HG02840 (cell line): Measurements from ENCODE around the gene IRF2BPL.

Source experiments
- ATAC-seq: cut with Tn5 transposase; IDR thresholded peaks from one replicate; pipeline ENCODE4 v1.9.1; 2021; ENCODE audit warnings: mild to moderate bottlenecking, moderate library complexity, moderate number of reproducible peaks; ENCODE audit not compliant: unreplicated experiment, low FRiP score

The IRF2BPL gene

DNA sequence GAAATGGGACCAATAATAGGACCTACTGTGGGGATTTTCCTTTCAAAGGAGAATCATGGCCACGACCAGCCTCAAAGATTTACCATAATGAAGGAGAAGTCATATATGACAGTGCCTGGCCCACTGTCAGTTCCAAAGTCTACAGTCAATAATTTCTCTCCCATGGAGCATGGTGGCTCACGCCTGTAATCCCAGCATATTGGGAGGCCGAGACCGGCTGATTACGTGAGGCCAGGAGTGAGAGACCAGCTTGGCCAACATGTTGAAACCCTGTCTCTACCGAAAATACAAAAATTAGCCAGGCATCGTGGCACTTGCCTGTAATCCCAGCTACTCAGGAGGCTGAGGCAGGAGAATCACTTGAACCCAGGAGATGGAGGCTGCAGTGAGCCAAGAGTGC, 13.8 kb downstream of the IRF2BPL start:
- no peak for ATAC-seq

DNA sequence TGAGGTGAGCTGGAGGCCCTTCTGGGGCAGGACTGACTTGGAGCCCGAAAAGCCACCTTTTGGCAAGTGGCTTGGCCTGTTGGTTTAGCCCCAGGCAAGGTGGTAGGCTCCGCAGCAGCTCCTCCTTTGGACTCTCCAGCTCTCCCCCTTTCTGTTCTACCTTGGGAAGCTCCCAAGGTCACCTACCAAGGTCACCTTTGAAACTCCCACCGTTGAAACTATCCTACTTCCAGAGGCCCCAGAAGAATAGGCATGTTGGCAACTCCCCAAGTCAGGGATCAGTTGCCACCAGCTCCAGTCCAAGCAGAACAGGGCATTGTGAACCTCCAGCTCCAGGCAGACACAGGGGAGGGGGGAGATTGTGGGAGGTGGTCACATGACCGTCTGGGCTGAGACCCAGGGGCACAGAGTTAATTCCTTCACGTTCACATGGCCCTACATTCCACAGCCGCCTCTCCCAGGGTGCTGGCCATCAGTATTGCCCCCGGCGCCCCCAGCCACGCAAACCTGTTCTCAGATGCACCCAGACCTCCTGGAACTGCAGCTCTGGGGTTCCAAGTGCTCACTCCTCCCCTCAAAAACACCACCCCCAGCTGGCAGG, 14.4 kb downstream of the IRF2BPL start:
- ATAC-seq = no peak

DNA sequence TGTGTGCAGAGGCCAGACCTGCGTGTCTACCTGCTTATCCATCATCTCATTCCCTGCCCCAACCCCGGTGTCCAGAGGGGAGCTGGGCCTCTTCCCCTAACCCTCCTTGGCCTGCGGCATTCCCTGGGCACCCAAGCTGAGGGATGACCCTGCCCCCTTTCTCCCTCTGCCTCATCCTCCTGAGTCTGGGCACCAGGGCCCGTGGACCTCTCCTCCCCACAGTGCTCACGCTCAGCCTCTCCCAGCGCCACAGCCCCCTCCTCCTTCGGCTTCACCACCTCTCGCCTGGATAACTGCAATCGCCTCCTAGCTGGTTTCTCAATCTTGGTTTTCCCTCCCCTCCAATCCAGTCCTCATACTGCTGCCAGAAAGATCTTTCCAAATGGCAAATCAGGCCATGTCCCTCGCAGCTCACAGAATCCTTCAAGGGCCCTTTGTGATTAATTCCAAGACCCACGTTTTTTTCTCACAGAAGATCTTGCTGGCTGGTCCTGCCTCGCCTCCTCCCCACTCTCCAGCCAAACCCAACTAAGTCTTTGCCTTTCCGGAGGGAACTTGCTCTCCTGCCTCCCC, 16.2 kb downstream of the IRF2BPL start:
- ATAC-seq = no peak

DNA sequence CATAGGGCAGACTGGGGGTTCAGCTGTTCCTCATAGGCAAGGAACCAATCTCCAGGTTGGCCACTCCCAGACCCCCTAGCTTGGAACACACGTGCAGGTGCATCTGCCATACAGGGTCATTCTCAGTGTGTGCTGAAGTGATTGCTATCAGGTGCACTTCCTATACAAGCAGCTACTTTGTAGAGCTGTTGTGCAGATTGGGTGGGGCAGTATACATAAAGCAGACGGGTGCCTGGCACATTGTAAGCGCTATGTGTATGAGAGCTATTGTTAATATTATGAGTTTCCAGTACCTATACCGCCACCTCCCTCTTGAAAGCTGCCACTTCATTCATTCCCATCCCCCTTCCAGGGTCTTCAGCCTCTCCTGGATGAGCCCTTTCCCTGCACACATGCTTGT, 17.3 kb downstream of the IRF2BPL start:
- ATAC-seq = no peak

DNA sequence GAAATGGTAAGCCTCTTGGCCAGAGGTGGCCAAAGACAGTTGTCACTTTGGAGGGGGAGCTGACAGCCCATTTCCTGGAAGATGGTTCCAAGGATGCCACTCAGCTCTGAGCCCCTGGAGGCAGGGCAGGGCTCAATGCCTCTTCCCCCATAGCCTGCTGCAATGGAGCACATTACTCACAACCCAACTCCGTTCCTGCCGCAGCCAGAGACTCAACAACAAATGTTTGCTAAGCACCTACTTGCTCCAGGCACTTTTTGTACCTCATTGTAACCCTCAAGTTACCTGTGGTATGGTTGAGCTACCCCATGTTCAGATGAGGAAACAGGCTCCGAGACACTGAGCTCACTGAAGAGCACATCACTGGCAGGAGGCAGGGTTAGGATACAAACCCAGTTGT, 19.5 kb downstream of the IRF2BPL start:
- no peak for ATAC-seq

DNA sequence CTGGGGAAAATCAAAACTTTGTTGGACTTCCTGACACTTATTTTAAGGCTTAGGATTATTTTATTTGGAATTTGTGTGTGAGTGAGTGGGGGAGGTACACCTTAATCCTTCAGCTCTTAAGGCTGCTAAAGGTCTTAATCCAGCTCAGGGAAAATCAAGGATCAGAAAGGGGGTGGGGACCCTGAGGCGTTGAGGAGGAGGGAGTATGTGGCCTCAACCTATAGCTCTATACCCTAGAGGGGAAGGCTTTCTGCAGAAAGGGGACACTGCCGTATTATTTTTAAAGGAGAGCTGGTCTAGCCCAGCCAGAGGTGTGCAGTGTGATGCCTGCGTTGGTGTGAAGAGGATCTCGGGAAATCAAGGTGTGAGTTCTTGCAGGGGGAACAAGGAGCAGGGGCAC, 20.0 kb downstream of the IRF2BPL start:
- ATAC-seq = no peak

DNA sequence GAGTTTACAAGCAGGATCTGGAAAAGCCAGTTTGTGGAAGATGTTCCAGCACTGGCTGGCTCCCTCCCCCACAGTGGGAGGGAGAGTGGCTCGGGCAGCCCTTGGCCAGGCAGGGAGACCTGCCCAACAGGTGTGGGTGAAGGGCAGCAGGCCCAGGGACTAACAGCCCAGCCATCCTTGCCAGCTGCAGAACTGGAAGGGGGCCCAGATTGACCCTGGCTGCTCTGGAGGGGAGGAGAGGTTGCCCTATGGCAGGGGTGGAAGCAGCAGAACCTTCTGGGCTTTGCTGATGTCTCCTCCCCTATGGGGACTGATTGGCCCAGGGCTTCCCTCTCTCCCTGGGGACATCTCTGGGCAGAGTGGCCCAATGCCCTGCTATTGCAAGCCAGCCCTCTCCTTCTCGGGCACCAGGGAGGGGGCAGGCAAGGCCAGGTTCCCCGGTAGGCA, 20.5 kb downstream of the IRF2BPL start:
- ATAC-seq = no peak

DNA sequence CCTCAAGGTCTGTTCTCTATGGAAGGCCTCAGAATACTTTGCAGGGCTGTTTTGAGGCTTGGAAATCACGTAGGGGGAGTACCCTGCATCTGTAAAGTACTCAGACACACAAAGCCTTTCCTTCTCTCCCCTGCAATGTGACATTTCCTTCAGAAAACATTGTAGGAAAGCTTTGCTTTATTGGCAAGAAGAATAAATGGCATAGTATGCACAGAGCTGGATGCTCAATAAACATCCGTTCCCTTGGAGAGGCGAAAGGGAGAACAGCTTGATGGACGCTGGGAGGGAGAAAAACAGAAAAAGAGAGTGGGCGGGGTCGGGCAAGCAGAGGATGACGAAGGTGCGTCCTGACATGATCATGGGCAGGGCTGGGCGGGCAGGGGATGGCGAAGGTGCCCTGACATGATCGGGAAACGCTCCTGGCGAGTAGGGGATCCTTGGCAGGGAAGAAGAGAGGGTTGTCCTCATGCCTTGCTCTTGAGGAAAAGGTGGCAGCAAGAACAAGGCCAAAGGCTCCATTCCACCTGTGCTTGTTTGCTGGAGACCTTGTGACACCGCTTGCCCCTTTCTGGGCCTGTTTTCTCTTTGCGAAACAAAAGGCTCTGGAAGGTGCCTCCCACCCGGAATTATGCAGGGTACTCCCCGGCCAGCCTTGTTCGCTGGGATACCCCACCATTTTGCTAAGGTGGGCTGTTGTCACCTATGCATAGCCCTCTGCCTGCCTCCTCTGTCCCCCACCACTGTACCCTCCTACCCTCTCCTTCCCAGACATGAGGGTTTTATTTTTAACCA, 21.1 kb downstream of the IRF2BPL start:
- ATAC-seq = no peak

DNA sequence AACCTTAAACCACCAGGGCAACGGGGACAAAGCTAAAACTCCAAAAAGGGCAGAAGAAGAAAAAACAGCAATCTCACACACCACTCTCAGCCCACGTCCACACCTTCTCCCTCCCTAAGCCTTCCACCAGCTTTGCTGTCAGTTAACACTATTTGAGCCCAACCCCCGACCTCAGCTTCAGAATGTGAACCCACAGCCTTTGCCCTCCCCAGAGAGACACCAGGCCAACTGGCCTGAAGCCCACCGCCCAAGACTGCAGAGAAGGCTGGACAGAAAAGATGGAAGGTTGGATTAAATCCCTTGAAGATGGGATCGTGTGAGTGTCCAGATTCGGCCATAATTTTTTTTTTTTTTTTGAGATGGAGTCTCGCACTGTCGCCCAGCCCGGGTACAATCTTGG, 22.4 kb downstream of the IRF2BPL start:
- ATAC-seq = no peak

DNA sequence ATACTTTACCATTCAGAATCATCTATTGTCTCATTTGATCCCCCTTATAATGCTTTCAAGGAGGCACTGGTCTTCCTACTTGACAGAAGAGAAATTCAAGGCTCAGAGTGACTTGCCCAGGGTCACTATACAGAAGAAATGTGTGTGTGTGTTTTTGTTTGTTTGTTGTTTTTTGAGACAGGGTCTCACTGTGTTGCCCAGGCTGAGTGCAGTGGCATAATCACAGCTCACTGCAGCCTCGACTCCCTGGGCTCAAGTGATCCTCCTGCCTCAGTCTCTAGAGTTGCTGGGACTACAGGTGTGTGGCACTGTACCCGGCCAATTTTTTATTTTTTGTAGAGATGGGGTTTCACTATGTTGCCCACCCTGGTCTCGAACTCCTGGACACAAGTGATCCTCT, 22.9 kb downstream of the IRF2BPL start:
- no peak for ATAC-seq

DNA sequence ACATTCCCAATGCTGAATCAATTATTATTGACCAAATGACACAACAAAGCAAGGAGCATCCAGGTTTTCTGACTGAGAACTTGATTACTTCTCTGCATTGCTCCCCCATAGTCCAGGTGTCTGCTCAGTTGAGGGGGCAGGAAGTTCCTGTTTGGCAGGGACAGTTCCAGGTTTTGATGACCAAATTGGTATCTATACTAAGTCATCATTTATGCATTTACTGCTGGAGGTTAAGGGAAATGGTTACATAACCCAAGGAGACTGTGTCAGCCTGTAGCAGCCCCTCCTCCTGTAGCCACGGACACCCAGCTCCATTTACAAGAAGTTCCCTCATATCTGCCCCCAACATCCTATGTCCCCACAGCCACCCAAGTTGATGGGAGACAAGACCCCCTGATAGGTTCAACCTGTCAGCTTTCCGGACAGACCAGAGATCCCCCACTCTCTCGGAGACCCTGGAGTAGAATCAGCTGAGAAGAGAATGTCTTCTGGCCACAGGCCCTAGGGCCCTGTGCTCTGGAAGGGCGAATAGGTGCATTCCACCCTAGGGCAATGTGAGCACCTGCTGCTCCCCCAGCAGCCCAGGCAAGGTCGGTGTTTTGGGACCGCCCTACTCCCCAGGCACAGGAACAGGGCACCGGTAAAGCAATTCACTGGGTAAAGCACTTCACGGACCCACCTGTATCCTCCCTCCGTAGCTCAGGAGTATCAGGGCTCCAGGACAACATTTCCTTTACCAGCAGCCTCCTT, 23.6 kb downstream of the IRF2BPL start:
- no peak for ATAC-seq

DNA sequence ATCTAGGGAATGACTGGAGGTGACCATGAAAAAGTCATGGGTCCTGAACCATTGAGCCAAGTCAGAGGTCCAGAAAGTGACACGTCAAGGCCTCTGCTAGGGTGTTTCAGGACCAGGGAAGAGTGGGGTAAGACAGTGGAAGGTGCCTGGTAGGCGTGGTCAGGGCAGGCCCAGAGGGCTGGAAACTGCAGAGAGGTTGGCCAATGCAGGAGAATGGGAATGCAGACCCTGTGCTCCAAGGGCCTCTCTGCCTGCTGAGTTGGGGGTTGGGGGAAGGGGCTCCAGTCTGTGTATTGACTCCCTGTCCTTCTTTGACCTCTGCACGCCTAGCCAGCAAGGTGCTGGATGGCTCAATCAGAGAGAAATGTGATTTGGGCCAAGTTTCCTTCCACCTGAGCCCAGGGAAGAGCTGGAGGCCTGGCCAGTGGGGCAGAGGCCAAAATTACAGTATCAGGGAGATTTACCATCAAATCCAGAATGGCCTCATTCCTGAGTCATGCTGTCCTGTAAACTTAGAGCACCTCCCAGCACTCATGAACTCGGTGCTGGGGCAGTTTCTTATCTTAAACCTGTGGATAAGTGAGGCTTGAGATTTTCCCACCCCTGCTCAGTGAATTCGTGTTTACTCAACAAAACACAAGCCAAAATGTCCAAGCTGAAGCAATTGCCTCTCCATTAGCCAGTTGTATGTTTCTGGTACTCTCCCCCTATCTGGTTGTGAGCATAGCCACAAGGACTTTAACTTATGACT, 24.4 kb downstream of the IRF2BPL start:
- no peak for ATAC-seq

DNA sequence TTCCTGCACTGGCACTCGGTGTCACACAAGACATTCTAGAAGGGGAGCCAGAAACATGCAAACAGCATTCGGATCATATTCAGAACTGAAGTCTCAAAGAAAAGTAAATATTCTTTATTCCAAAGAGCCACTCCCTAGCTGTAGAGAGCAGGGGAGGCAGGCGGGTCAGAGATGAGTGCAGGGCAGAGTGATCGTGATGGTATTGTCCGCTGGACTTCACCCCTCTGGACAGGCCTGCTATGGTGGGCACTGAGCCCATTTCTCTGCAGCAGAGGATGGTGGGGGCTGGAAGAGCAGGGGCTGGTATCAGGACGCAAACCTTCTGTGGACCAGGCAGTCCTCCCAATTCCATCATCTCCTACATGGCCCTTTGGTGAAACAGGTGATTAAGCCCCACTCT, 25.6 kb downstream of the IRF2BPL start:
- ATAC-seq = no peak

DNA sequence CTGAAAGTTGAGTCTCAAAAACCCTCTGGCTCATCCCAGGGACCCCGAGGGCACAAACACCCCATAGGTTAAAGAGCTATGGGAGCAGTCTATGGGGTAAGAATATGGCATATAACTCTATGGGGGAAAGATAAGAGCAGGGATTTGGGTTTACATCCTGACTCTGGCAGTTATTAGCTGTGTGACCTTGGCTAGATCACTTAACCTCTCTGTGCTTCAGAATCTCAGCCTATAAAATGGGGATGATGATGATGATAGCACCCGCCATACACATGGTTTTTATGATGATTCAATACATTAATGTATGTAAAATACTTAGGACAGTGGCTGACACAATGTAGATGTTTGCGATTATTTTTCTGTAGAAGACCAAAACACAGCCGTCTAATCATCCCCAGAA, 26.2 kb downstream of the IRF2BPL start:
- ATAC-seq = no peak

DNA sequence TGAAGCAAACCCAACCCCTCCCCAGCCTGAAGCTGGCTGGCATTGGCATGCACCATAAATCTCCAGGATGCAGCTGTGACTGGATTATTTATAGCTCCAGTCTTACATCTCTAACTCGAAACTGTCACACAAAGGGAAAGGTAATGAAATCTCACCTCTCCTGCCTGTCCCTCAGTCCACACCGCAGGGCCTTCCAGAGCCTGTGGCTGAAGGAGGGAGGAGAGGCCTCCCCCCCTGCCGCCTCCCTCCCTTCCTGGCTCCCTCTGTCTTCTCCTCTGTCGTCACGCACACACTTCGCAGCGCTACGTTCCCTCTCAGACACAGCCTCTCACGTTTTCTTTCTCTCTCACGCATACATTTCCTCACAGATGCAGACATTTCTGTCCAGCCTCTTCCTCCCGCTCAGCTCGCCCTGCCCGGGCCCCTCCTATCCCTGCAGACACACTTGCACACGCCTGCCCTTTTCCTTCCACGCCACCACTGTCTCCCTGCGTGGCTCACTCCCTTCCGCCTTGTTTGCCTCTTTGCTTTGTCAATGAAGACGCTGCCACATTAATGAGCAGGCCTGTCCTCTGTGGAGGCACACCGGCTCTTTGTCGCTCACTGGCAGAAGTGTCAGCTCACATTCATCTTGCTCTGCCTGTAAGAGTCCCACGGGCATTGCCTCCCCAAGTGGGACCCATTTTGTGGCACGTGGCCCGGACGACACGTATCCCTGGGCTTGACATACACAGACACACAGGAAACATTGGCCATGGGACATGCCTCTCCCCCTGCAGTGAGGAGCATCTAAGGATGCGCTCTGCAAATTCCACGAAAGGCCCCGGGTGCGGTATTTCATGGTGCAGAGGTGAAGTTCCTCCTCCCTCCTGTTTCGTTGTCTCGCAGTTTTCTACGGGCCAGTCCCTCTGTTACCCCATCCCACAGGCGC, 27.9 kb downstream of the IRF2BPL start:
- no peak for ATAC-seq

DNA sequence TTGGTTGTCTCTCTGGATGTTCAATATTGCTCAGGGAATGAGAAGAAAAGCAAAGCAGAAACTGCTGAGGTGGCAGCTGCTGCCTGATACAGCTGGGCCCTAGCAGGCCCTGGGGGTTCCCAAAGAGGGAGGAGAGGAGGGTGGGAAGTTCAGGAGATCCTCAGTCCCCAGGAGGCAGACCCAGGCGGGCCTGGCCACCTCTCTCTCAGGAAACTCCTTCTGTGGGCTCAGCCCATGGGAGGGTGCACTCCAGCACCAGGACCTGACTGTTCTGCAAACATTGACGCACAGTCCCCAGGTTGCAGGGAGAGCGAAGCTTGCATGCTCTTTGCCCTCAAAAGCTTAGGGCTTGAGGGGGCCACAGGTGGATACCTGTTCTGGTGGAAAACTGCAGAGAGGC, 29.6 kb downstream of the IRF2BPL start:
- ATAC-seq = no peak

DNA sequence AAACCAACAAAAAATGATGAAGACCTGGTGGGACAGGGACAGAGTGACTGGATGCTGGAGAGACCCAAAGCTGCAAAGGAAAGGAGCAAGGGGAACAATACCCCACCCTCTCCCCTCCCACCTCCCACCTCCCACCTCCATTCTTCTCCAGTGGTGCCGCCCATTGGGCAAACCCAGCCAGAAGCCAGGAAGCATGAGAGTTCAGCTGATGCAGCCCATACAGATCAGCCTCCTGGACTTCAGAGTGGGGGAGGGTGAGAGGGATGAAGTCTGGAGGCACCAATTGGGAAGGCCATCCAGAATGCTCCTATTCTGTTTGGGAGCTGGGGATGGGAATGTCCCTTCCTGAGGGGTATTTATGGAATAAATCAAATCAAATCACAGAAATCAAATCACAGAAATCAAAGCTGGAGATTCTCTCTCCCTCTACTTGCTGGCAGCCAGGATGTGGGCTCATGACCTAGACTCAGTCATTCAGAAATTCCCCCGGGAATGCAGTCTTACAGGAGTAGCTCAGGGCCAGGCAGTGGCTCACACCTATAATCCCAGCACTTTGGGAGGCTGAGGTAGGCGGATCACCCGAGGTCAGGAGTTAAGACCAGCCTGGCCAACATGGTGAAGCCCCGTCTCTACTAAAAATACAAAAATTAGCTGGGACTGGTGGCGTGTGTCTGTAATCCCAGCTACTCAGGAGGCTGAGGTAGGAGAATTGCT, 31.1 kb downstream of the IRF2BPL start:
- ATAC-seq = no peak

DNA sequence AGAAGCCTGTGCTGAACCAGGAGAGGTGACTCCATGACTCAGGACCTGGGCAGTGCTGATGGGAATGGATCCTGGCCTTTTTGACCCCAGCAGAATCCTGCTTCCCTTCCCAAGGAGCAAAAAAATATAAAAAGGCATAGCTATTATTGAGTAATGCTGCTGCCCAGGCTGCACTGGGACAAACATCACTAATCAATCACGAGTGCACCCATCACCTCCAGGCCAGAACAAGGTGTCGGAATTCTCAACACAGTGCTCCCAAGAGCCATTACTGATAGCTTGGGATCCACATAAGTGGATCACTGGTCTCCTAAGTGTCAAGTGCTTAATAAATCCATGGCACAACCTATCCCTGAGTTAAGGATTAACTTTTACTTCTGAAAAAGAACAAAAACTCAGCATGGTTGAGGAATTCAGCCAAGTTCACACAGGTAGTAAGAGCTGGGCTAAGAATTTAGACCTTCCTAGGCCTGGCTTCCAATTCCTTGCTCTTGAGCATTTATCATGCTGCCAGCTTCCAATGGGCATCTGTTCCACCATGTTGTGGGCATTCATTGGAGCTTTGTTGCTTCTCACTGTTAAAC, 31.9 kb downstream of the IRF2BPL start:
- ATAC-seq = no peak
